Adrenal gland (tissue), 12 donors: ENCODE data around the gene HHIPL1. TPM values are rescaled to one million over a fixed set of nuclear protein-coding genes. Genes with fewer than 3 reads are reported as not detected.

Source experiments
- DNase-seq, 7 donors: peaks; one replicate each; pipeline ENCODE4 v3.0.0-alpha.2; 2019 to 2020
- H3K27ac ChIP-seq, 5 donors: fragments of 200-600 bp; sonication (generic) in 4 of 5; 1 replicate in 3 of 5; 2 replicates in 2 of 5; pipeline versions ENCODE4 v1.5.1 to v1.8.0; 2016 to 2020; ENCODE audit warnings: mild to moderate bottlenecking in 1 of 5
- H3K27me3 ChIP-seq: fragments of 200-600 bp; 2 replicates; pipeline ENCODE4 v1.8.0; 2021
- H3K36me3 ChIP-seq, 2 donors: fragments of 200-600 bp; replicated peaks in 1 of 2; 1 replicate in 1 of 2; 2 replicates in 1 of 2; pipeline versions ENCODE4 v1.5.1 to v1.8.0; 2018 to 2022
- H3K4me1 ChIP-seq, 2 donors: fragments of 200-600 bp; replicated peaks in 1 of 2; 1 replicate in 1 of 2; 2 replicates in 1 of 2; pipeline versions ENCODE4 v1.5.1 to v1.8.0; 2018 to 2021
- H3K4me3 ChIP-seq, 4 donors: fragments of 200-600 bp; sonication (generic) in 3 of 4; one replicate each; pipeline ENCODE4 v1.5.1; 2016 to 2018
- H3K9me3 ChIP-seq, 3 donors: fragments of 200-600 bp; sonication (generic) in 1 of 3; replicated peaks in 1 of 3; 1 replicate in 2 of 3; 2 replicates in 1 of 3; pipeline versions ENCODE4 v1.5.1 to v1.8.0; 2016 to 2021
- CTCF ChIP-seq, 6 experiments: fragments of 450-650 bp in 4 of 6; fragments of 200-600 bp in 2 of 6; sonication (generic) in 1 of 6; IDR thresholded peaks; 1 replicate in 5 of 6; 2 replicates in 1 of 6; pipeline versions ENCODE4 v1.5.1 to v1.8.0; 2016 to 2021; ENCODE audit warnings: antibody characterized with exemption in 6 of 6, mild to moderate bottlenecking in 2 of 6, moderate library complexity in 1 of 6
- POLR2A ChIP-seq, 2 donors: fragments of 450-650 bp; IDR thresholded peaks; one replicate each; pipeline ENCODE4 v1.6.1; 2017; ENCODE audit warnings: antibody characterized with exemption in 2 of 2, mild to moderate bottlenecking in 2 of 2, moderate library complexity in 1 of 2
- WGBS, 4 donors: extraction: QIAGEN DNeasy Blood & Tissue Kit in 2 of 4; methylation state at CpG; one replicate each; pipeline versions ENCODE4 v1.1.5 to v1.1.7; 2013 to 2017; 5-methylcytosine and 5-hydroxymethylcytosine counted together
- intact Hi-C, 2 donors: fragments of 100-400 bp; cut with DNase I; formaldehyde crosslinking; loops; one replicate each; pipeline versions ENCODE4 v1.14.1 to v1.15.0; 2022 to 2023
- polyA plus RNA-seq, 3 donors: library from polyadenylated mRNA; stranded (reverse); fragments of 200-250 nt in 2 of 3; fragments of 350-450 nt in 1 of 3; fragmentation: Illumina TruSeq in 1 of 3; extraction: RNeasy Lipid Tissue Mini Kit (QIAGEN cat#74804) in 1 of 3; gene quantifications; one replicate each; pipeline ENCODE4 v1.2.3, GENCODE V29; 2013 to 2014
- total RNA-seq, 9 donors: library from RNA; depleted of rRNA in 4 of 9; stranded (reverse); fragments of >200 nt in 4 of 9; fragments of 120-200 nt in 1 of 9; fragmentation: NEBNext Ultra II Directional in 1 of 9; extraction: Animal tissue kit (Norgen Biotek cat#: 25700) in 1 of 9; gene quantifications; one replicate each; pipeline versions ENCODE4 v1.1.0 to v1.2.4, GENCODE V29; 2013 to 2023
- donor health status: healthy with polysubstance abuse.
- donor health status: Bipolar disorder and iron deficiency.
- donor health status: DM: yes; HTN: yes; CAD: no.
- donor health status: DM: no; HTN: no; CAD: no.
- donor health status: DM: no; HTN: no; CAD: no.
- donor health status: DM: yes; HTN: yes; CAD: no.

The HHIPL1 gene
- total and polyA plus RNA-seq, 12 donors: 0.20 to 2.9 (median 1.3) TPM

GRCh38 chr14:99664058-99664936 is 19.4 kb downstream of the HHIPL1 start:
- no peak for DNase-seq
- Histone ChIP-seq H3K27me3 (peaks cover 16% of the 10 kb centered on the region), H3K36me3 (no peaks in the 10 kb centered on the region), H3K9me3 (no peaks in the 10 kb centered on the region), H3K4me3 (no peak overlapping the region), H3K27ac (no peak overlapping the region), H3K4me1 (no peaks in the 10 kb centered on the region)
- WGBS, 4 donors: 55 to 69% (median 62%) methylated on average over 8 of the region's 8 CpGs
- intact Hi-C loops: no loop called here
- TF ChIP-seq POLR2A (IDR thresholded peaks at IDR 0.05) (no peak), CTCF (IDR thresholded peaks at IDR 0.05) (no peak)

- H3K4me1 ChIP-seq: no peaks in the 10 kb centered on the region
- no peaks in the 10 kb centered on the region for H3K36me3 ChIP-seq
- no peak overlapping the region for H3K4me3 ChIP-seq
- H3K27ac ChIP-seq: no peak overlapping the region
- H3K27me3 ChIP-seq: peaks cover 12% of the 10 kb centered on the region
- 81 to 86% (median 82%) methylated on average over 12 of the region's 12 CpGs for WGBS, 4 donors
- intact Hi-C loops: no loop called here
- H3K9me3 ChIP-seq: no peaks in the 10 kb centered on the region
- TF ChIP-seq POLR2A (IDR thresholded peaks at IDR 0.05) (no peak), CTCF (IDR thresholded peaks at IDR 0.05) (no peak)
- DNase-seq: no peak
Measured at GRCh38 chr14:99664937-99665273, 20.0 kb downstream of the HHIPL1 start.

GRCh38 chr14:99666533-99666932 is 21.6 kb downstream of the HHIPL1 start:
- no peaks in the 10 kb centered on the region for H3K27me3 ChIP-seq
- 50 to 81% (median 57%) methylated on average over 3 to 6 of the region's 6 CpGs for WGBS, 4 donors
- DNase-seq: no peak
- TF ChIP-seq CTCF (IDR thresholded peaks at IDR 0.05) (no peak), POLR2A (IDR thresholded peaks at IDR 0.05) (no peak)
- no peak overlapping the region for H3K27ac ChIP-seq
- no peaks in the 10 kb centered on the region for H3K36me3 ChIP-seq
- H3K4me3 ChIP-seq: no peak overlapping the region
- intact Hi-C loops: no loop called here
- no peaks in the 10 kb centered on the region for H3K4me1 ChIP-seq
- no peaks in the 10 kb centered on the region for H3K9me3 ChIP-seq

GRCh38 chr14:99667045-99667444 is 22.1 kb downstream of the HHIPL1 start:
- Histone ChIP-seq H3K4me1 (no peaks in the 10 kb centered on the region), H3K27ac (no peak overlapping the region), H3K9me3 (no peaks in the 10 kb centered on the region), H3K4me3 (no peak overlapping the region), H3K27me3 (no peaks in the 10 kb centered on the region), H3K36me3 (no peaks in the 10 kb centered on the region)
- intact Hi-C loops: no loop called here
- DNase-seq: no peak
- TF ChIP-seq CTCF (IDR thresholded peaks at IDR 0.05): no peak
- no peak for TF ChIP-seq POLR2A (IDR thresholded peaks at IDR 0.05)
- 24 to 45% (median 36%) methylated on average over 2 of the region's 2 CpGs for whole genome bisulfite sequencing, 4 donors
